IMR-90 (cell line): ENCODE data around the gene RNF4.

Source experiments
- CEBPB ChIP-seq: IDR thresholded peaks from 2 replicates; pipeline ENCODE4 v1.6.1; 2012; ENCODE audit warnings: low read depth, low read length, improper control_type of control experiment
- CHD1 ChIP-seq: IDR thresholded peaks from 2 replicates; pipeline ENCODE4 v1.6.1; 2012; ENCODE audit warnings: low read depth, low read length, improper control_type of control experiment
- CTCF ChIP-seq: conservative IDR thresholded peaks from 2 replicates; pipeline ENCODE4 v1.5.1; 2012; ENCODE audit warnings: mild to moderate bottlenecking, low read depth, low read length, improper control_type of control experiment
- ELK1 ChIP-seq: fragments of 150-350 bp; IDR thresholded peaks from 2 replicates; pipeline ENCODE4 v1.6.1; 2016; ENCODE audit warnings: low read depth, mild to moderate bottlenecking, low read length, moderate library complexity, borderline replicate concordance
- FOS ChIP-seq: fragments of 150-350 bp; IDR thresholded peaks from 2 replicates; pipeline ENCODE4 v1.6.1; 2016; ENCODE audit warnings: low read depth, low read length
- MAFK ChIP-seq: IDR thresholded peaks from 2 replicates; pipeline ENCODE4 v1.6.1; 2012; ENCODE audit warnings: low read depth, low read length, improper control_type of control experiment
- MAZ ChIP-seq: IDR thresholded peaks from 2 replicates; pipeline ENCODE4 v1.6.1; 2012; ENCODE audit warnings: low read depth, mild to moderate bottlenecking, low read length, improper control_type of control experiment, moderate library complexity, borderline replicate concordance
- MXI1 ChIP-seq: IDR thresholded peaks from 2 replicates; pipeline ENCODE4 v1.6.1; 2012; ENCODE audit warnings: low read depth, mild to moderate bottlenecking, low read length, moderate library complexity, borderline replicate concordance
- POLR2A ChIP-seq: IDR thresholded peaks from 2 replicates; pipeline ENCODE4 v1.6.1; 2012; ENCODE audit warnings: mild to moderate bottlenecking, low read depth, low read length
- RAD21 ChIP-seq: IDR thresholded peaks from 2 replicates; pipeline ENCODE4 v1.6.1; 2012; ENCODE audit warnings: low read length, improper control_type of control experiment
- RCOR1 ChIP-seq: IDR thresholded peaks from 2 replicates; pipeline ENCODE4 v1.6.1; 2012; ENCODE audit warnings: mild to moderate bottlenecking, low read length, improper control_type of control experiment; ENCODE audit not compliant: insufficient replicate concordance
- RFX5 ChIP-seq: IDR thresholded peaks from 2 replicates; pipeline ENCODE4 v1.8.0; 2012; ENCODE audit warnings: low read depth, mild to moderate bottlenecking, low read length, moderate library complexity
- USF2 ChIP-seq: fragments of 150-350 bp; IDR thresholded peaks from 2 replicates; pipeline ENCODE4 v1.6.1; 2017; ENCODE audit warnings: mild to moderate bottlenecking, antibody characterized with exemption, low read length, low read depth

GRCh38 chr4:2546286-2546823, 77.4 kb downstream of the RNF4 start:
- no peak for TF ChIP-seq CHD1
- no peak for TF ChIP-seq CTCF
- no peak for TF ChIP-seq USF2
- TF ChIP-seq MAFK = no peak
- TF ChIP-seq POLR2A = no peak
- no peak for TF ChIP-seq RFX5
- TF ChIP-seq RCOR1 = no peak
- TF ChIP-seq ELK1 = no peak
- no peak for TF ChIP-seq RAD21
- TF ChIP-seq FOS = no peak
- no peak for TF ChIP-seq MXI1
- no peak for TF ChIP-seq MAZ
- no peak for TF ChIP-seq CEBPB
